SU-DHL-6 (cell line): ENCODE data around the gene C3orf18.

Experiments
- H2AFZ ChIP-seq: fragments of 200-600 bp; sonication (generic); 2 replicates; pipeline ENCODE4 v1.6.1; 2014; ENCODE audit warnings: low read depth, mild to moderate bottlenecking, moderate library complexity, mixed read lengths, antibody characterized with exemption, low read length; ENCODE audit not compliant: severe bottlenecking
- H3F3A ChIP-seq: fragments of 200-600 bp; shearing (Covaris generic); 2 replicates; pipeline ENCODE4 v1.6.0; 2016; ENCODE audit warnings: antibody characterized with exemption, mild to moderate bottlenecking; ENCODE audit not compliant: insufficient read depth
- H3K27ac ChIP-seq: fragments of 200-600 bp; sonication (generic); 2 replicates; pipeline ENCODE4 v1.5.1; 2016; ENCODE audit warnings: low read depth, mild to moderate bottlenecking, low read length, moderate library complexity, mixed read lengths
- H3K27me3 ChIP-seq: fragments of 200-600 bp; sonication (generic), shearing (Covaris generic); 2 replicates; pipeline ENCODE4 v1.6.0; 2014; ENCODE audit warnings: mild to moderate bottlenecking, low read length
- H3K36me3 ChIP-seq: fragments of 200-600 bp; sonication (generic); 2 replicates; pipeline ENCODE4 v1.6.1; 2014; ENCODE audit warnings: mild to moderate bottlenecking, low read length, mixed read lengths
- H3K4me2 ChIP-seq: fragments of 300-600, 200-600 bp; shearing (Covaris generic), sonication (generic); 2 replicates; pipeline ENCODE4 v1.6.0; 2014; ENCODE audit warnings: low read length, low read depth, mild to moderate bottlenecking; ENCODE audit not compliant: poor library complexity, severe bottlenecking
- H3K4me3 ChIP-seq: fragments of 200-600 bp; sonication (generic); 2 replicates; pipeline ENCODE4 v1.5.1; 2014; ENCODE audit warnings: antibody characterized with exemption, low read length, mild to moderate bottlenecking, mixed read lengths; ENCODE audit not compliant: insufficient read depth, poor library complexity, severe bottlenecking
- H3K79me2 ChIP-seq: fragments of 200-600 bp; sonication (generic); 2 replicates; pipeline ENCODE4 v1.6.1; 2014; ENCODE audit warnings: mild to moderate bottlenecking, low read length, moderate library complexity; ENCODE audit not compliant: insufficient read depth
- H3K9ac ChIP-seq: fragments of 200-600 bp; sonication (generic); 2 replicates; pipeline ENCODE4 v1.7.0; 2014; ENCODE audit warnings: mild to moderate bottlenecking, low read length
- H3K9me2 ChIP-seq: fragments of 200-600 bp; sonication (generic); replicated peaks from 2 replicates; pipeline ENCODE4 v1.6.1; 2014; ENCODE audit warnings: low read length; ENCODE audit not compliant: insufficient read depth
- H3K9me3 ChIP-seq: fragments of 200-600 bp; sonication (generic); 2 replicates; pipeline ENCODE4 v1.6.1; 2014; ENCODE audit warnings: low read length, mixed read lengths; ENCODE audit not compliant: insufficient read depth
- H4K20me1 ChIP-seq: fragments of 200-600 bp; sonication (generic); 2 replicates; pipeline ENCODE4 v1.6.1; 2014; ENCODE audit warnings: low read depth, mild to moderate bottlenecking, antibody characterized with exemption, low read length, moderate library complexity, mixed read lengths
- CTCF ChIP-seq: fragments of 200-600 bp; sonication (generic); IDR thresholded peaks from one replicate; pipeline ENCODE4 v1.5.1; 2017; ENCODE audit warnings: antibody characterized with exemption, mild to moderate bottlenecking, low read length, moderate library complexity; ENCODE audit not compliant: insufficient read depth, poor library complexity, severe bottlenecking
- EZH2phosphoT487 ChIP-seq: fragments of 200-600 bp; sonication (generic), shearing (Covaris generic); conservative IDR thresholded peaks from 2 replicates; pipeline ENCODE4 v1.6.1; 2018; ENCODE audit warnings: mild to moderate bottlenecking, antibody characterized with exemption, low read length, moderate library complexity, mixed read lengths

C3orf18 gene

DNA sequence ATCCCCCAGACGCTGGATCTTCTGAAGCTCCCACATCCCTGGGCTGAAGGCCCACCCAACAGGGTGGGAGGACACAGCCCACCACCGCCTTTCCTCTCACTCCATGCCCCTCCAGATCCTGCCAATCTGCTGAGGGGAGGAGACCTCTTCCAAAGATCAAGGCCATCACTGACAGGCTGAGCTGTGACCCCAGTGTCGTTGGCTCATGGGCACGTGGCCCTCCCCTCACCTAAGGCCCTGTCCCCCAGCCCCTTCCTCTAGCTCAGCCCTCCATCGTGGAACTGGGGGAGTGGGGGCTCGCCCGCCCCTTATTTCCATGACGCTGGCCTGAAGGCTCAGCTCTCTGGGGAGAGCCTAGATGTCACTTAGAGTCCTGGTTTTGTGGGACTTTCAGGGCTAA, 10.4 kb downstream of the C3orf18 start:
- Histone ChIP-seq H3K27me3 (no peaks in the 10 kb centered on the region), H3K9ac (no peak overlapping the region), H3K36me3 (no peaks in the 10 kb centered on the region), H3K4me2 (no peak overlapping the region), H3K4me3 (no peak overlapping the region), H3K9me2 (no peaks in the 10 kb centered on the region), H3K27ac (no peak overlapping the region), H3K9me3 (no peaks in the 10 kb centered on the region), H3K79me2 (no peaks in the 10 kb centered on the region), H3F3A (no peaks in the 10 kb centered on the region), H4K20me1 (no peaks in the 10 kb centered on the region), H2AFZ (no peak overlapping the region)
- TF ChIP-seq CTCF (no peak), EZH2phosphoT487 (no peak)

DNA sequence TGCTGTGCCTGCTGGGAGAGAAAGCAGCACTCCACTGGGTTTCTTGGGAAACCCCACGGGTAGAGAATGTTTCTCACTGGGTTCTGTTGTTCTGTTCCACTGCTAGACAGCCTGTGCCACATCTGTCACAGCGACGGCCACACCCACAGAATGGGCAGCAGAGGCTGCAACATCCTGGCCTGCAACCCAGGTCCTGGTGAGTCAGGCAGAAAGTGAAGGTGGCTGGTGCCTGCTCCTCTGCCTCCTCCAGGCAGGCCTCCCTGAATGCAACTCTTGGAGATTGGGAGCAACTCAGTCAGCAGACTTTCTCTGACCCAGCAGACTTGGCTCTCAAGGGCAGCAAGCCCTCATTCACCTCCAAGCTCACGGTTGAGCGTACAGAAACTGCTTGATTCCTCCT, 13.0 kb downstream of the C3orf18 start:
- H2AFZ ChIP-seq = no peak overlapping the region
- no peak overlapping the region for H3K9ac ChIP-seq

DNA sequence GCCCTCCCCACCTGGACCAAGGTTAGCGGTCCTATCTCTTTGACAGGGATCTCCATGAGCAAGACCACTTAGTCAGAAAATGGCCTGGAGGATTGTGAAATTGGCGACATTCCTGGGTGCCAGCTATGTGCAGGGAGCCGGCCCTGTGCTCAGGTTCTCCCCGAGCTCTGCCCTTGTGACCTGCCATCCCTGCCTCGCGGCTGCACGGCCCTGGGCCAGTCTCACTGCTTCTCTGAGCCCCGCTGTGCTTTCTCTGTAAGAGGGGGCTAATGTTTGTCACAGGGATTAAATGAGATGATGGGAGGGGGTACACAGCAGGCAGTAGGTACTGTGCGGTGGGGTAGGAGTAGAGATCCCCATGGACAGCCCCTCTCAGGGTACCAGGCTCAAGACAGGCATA, 14.9 kb downstream of the C3orf18 start:
- Histone ChIP-seq H3K9me2 (no peaks in the 10 kb centered on the region), H3K9me3 (no peaks in the 10 kb centered on the region), H3K27me3 (no peaks in the 10 kb centered on the region), H3K36me3 (no peaks in the 10 kb centered on the region), H3F3A (no peaks in the 10 kb centered on the region), H2AFZ (no peak overlapping the region), H3K79me2 (no peaks in the 10 kb centered on the region), H4K20me1 (no peaks in the 10 kb centered on the region), H3K4me3 (no peak overlapping the region), H3K9ac (no peak overlapping the region), H3K4me2 (no peak overlapping the region), H3K27ac (no peak overlapping the region)
- no peak for TF ChIP-seq CTCF
- TF ChIP-seq EZH2phosphoT487 = no peak

More for the DNA sequence above, 13.0 kb downstream of the C3orf18 start:
- H3K27me3 ChIP-seq = no peaks in the 10 kb centered on the region
- H3K27ac ChIP-seq = no peak overlapping the region
- TF ChIP-seq CTCF = no peak
- TF ChIP-seq EZH2phosphoT487 = no peak
- H3K36me3 ChIP-seq = no peaks in the 10 kb centered on the region
- no peak overlapping the region for H3K4me3 ChIP-seq
- H3K79me2 ChIP-seq = no peaks in the 10 kb centered on the region
- H3K4me2 ChIP-seq = no peak overlapping the region
- H4K20me1 ChIP-seq = no peaks in the 10 kb centered on the region
- H3K9me3 ChIP-seq = no peaks in the 10 kb centered on the region
- no peaks in the 10 kb centered on the region for H3K9me2 ChIP-seq
- H3F3A ChIP-seq = no peaks in the 10 kb centered on the region
